Effector memory CD8-positive, alpha-beta T cell (primary cell): ENCODE results near the gene ISG20L2.

Experiments
- ATAC-seq: fragments of 150-1000 bp; cut with Tn5 transposase; replicated peaks from 2 replicates; pipeline ENCODE4 v1.10.0; 2021; ENCODE audit warnings: mild to moderate bottlenecking, moderate library complexity
- DNase-seq, 3 experiments: peaks; one replicate each; pipeline ENCODE4 v3.0.0; 2021
- H3K27ac Mint-ChIP-seq, 2 donors: one replicate each; pipeline ENCODE4 v1.8.0; 2022; ENCODE audit warnings: mild to moderate bottlenecking in 2 of 2, mixed read lengths in 2 of 2, moderate library complexity in 2 of 2
- H3K27me3 Mint-ChIP-seq, 2 donors: one replicate each; pipeline ENCODE4 v1.8.0; 2022; ENCODE audit warnings: mixed read lengths in 2 of 2
- H3K36me3 Mint-ChIP-seq: one replicate; pipeline ENCODE4 v1.8.0; 2022; ENCODE audit warnings: mild to moderate bottlenecking, moderate library complexity, mixed read lengths; ENCODE audit not compliant: insufficient read depth
- H3K4me1 Mint-ChIP-seq, 2 donors: one replicate each; pipeline ENCODE4 v1.8.0; 2022; ENCODE audit warnings: low read depth in 2 of 2, mixed read lengths in 2 of 2
- H3K4me3 Mint-ChIP-seq, 2 donors: one replicate each; pipeline ENCODE4 v1.8.0; 2022; ENCODE audit warnings: mild to moderate bottlenecking in 2 of 2, mixed read lengths in 2 of 2, moderate library complexity in 2 of 2
- H3K9me3 Mint-ChIP-seq, 2 donors: one replicate each; pipeline ENCODE4 v1.8.0; 2022; ENCODE audit warnings: mixed read lengths in 2 of 2

ISG20L2 gene

DNA sequence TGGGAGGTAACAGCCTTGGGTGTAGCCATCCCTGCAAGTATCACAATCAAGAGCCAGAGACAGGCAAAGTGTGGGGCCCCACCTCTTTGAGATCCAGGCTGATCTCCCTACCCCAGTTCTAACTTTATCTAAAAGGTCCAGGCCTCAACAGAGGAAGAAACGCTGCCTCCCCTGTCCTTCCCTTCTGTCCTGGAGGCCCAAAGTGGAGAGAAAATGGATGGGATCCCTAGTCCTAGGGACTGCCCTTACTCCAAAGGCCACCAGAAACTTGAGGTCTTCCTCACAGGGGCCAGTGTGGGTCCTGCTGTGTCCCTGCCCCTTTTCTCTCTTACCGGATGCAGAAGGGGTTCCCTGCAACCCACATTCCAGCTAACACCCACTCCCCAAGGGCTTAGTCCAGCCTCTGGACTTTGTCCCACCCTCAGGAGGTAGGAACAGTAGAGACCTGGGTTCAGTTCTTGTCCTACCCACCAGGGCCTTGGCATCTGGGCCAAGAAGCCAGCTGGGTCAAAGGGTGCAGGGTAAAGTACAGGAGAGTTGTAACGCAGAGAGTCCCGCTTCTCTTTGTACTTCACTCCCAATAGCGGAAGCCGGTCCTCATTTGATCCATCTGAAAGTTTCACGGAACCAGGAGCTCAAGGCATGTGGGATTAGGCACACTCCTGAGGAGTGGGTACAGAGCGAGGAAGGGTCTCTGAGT, 21.0 kb upstream of the ISG20L2 start:
- Mint-ChIP-seq H3K27ac (peak overlapping the region; percentile 97 to 98), H3K9me3 (no peaks in the 10 kb centered on the region), H3K27me3 (no peaks in the 10 kb centered on the region), H3K4me3 (peak overlapping the region; percentile 83 to 91), H3K36me3 (peaks cover 41% of the 10 kb centered on the region), H3K4me1 (peaks cover 55 to 56% of the 10 kb centered on the region in 2 donors)
- no peak for DNase-seq
- ATAC-seq, result no peak

DNA sequence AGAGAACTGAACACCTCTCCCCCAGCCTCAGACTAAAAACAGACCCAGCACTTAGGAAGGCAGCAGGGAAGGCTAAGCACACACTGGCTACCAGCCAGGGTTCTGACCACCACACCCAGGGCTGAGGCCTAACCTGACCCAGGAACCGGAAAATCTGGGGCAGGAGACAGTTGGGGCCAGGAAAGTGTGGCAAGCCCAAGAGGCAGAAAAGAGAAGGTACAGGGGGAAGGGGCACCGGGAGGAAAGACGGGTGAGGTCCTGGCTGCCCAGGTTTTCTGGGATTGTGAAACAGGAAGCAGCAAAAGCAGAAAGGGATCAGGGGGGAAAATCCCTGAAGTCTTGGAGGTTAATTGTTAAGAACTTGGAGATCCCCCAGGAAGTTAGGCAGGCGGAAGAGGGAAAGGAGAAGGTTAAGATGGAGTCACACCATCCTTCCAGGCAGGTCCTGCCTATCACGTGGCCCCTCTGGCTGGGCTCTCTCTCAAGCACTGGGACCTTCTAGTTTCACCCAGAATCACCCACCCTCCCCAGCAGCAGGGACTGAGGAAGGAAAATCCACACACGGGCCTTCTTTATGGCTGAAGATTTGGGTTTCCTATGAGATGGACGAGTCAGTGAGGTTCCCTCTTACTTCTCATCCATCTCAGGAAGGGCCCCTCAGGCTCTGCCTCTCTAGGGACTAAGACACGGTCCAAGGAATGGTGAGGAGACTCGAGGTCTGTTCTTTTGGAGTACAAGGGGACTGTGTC, 20.3 kb upstream of the ISG20L2 start:
- Mint-ChIP-seq H3K9me3 (no peaks in the 10 kb centered on the region), H3K4me3 (peak overlapping the region; percentile 83 to 91), H3K36me3 (peaks cover 46% of the 10 kb centered on the region), H3K4me1 (peaks cover 55 to 57% of the 10 kb centered on the region in 2 donors), H3K27ac (peak overlapping the region; percentile 97 to 98), H3K27me3 (no peaks in the 10 kb centered on the region)
- ATAC-seq (no peak), DNase-seq (no peak)

DNA sequence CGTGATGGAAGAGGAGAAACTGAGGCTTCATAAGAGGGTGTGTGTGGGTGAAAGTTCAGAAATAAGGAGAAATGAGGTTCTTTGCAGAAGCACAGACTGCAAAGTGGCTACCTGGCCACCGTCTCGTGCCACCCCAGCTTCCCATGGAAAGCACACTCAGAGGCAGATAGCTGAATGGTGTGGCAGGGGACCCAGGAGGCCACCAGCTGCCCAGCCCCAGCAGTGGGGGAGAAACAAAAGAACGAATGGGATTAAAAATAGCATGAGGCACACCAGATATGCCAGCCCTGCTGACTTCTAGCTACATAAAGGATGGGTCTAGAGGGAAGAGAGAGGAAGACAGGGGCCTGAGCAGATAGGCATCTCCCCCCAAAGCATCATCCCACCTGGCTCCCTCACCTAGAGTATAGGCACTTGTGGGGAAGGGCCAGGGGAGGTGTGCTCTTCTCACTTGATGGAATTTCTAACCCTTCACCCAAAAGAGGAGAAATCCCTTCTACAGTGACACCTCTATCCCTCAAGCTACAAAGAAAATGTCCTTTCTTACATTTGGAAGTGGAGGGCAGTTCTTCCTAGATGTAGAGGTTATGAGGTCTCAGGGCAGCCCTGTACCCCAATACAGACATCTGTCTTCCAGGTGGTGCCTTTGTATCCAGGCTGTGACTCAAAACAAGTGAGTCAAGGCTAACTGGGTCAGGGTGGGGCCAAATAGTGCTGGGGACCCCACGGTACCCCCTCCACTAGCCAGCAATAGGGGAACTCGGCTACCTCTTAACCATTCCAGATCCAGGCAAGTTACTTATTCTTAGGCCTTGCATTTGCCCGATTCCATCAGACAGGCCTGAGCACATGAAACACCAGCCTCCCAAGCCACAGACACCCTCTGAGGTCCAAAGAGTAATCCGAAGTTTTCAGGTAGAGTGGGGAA, 19.4 kb upstream of the ISG20L2 start:
- Mint-ChIP-seq H3K9me3 (no peaks in the 10 kb centered on the region), H3K4me1 (peaks cover 53 to 57% of the 10 kb centered on the region in 2 donors), H3K36me3 (peaks cover 51% of the 10 kb centered on the region), H3K27me3 (no peaks in the 10 kb centered on the region), H3K4me3 (peak overlapping the region; percentile 83 to 91), H3K27ac (peak overlapping the region; percentile 97 to 98)
- ATAC-seq (no peak), DNase-seq (no peak)

DNA sequence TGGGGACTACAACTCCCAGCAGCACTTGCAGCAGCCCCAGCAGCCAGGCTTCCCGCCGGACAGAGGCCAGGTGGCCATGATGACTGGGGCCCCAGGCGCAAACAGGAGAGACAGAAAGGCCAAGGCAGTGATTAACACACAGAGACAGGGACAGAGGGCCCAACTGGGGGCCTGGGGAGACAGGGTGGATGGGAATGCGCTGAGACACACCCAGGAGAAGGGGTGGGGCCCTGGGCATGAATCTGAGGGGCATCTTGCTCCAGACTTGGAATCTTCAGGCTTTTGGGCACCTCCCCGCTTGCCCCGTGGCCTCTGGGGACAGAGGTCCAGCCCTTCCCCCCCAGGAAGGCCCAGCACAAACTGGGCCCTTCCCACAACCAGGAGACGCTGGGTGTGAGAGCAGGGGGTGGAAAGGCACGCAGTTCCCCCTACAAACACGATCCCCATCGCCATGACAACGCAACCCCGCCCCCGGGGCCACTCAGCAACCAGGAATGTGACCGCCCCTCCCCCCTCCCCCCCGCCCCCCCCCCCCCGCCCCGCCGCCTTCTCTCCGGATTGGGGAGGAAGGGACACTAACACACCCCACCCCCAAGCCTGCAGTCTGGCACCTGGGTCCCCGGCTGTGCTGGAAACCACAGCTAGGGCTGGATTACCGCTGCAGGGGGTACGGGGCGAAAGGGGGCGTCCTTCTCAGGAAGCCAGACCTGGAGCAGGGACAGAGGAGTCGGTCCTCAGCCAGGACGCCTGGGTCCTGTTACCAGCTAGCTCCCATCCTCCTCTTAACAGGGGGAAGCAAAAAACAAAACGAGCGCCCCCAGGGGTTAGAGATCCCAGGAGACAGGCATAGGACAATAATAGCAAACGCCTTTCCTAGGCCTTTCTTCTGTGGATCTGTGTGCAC, 18.4 kb upstream of the ISG20L2 start:
- no peaks in the 10 kb centered on the region for H3K27me3 Mint-ChIP-seq
- H3K9me3 Mint-ChIP-seq, result no peaks in the 10 kb centered on the region
- peak overlapping the region; percentile 97 to 98 for H3K27ac Mint-ChIP-seq
- DNase-seq (peak; percentile 59 to 78 (median 69)), ATAC-seq (peak; percentile 32)
- H3K4me3 Mint-ChIP-seq, result peak overlapping the region; percentile 83 to 91
- peaks cover 51 to 54% of the 10 kb centered on the region in 2 donors for H3K4me1 Mint-ChIP-seq
- peaks cover 54% of the 10 kb centered on the region for H3K36me3 Mint-ChIP-seq

DNA sequence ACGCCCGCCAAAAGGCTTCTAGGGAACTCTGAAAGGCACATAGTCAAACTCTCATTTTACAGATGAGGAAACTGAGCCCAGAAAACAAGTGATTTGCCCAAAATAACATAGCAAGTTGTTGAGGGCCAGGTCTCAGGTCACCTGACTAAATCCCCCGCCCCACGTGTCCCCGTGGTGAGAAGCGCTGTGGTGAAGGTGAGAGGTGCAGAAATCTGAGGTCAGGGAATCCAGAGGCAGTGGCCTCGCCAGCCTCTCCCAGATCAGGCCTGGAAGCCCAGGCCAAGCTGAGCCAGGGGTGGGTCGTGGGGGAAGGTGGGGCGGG, 17.8 kb upstream of the ISG20L2 start:
- peak overlapping the region; percentile 83 to 91 for H3K4me3 Mint-ChIP-seq

DNA sequence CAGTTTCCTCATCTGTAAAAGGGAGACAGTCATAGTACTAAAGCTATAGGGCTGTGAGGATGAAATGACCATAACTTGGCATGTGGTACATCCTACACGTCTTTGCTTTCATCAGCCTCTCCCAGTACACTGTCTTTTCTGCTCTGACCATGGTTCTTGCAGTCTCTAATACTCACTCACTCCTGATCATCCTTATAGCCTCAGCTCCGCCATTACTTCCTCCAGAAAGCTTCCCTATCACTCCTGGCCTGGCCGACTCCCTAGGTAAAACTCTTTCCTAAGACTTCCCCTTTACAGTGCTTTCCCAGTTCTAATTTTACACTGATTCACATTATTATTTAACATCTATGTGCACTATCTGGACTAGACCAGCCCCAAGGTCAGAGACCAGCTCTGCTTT, 17.3 kb upstream of the ISG20L2 start:
- Mint-ChIP-seq H3K9me3 (peaks cover 0 to 2% of the 10 kb centered on the region in 2 donors), H3K4me1 (peaks cover 58 to 63% of the 10 kb centered on the region in 2 donors), H3K27me3 (no peaks in the 10 kb centered on the region), H3K4me3 (peak overlapping the region; percentile 83 to 91), H3K36me3 (peaks cover 53% of the 10 kb centered on the region), H3K27ac (peak overlapping the region; percentile 97 to 98)
- DNase-seq (no peak), ATAC-seq (no peak)

More for the DNA sequence above, 17.8 kb upstream of the ISG20L2 start:
- H3K27me3 Mint-ChIP-seq, result no peaks in the 10 kb centered on the region
- ATAC-seq (no peak), DNase-seq (peak in 2 of 3 experiments; percentile 18 to 35)
- peaks cover 0 to under 1% of the 10 kb centered on the region in 2 donors for H3K9me3 Mint-ChIP-seq
- peaks cover 51% of the 10 kb centered on the region for H3K36me3 Mint-ChIP-seq
- peak overlapping the region; percentile 97 to 98 for H3K27ac Mint-ChIP-seq
- peaks cover 54 to 59% of the 10 kb centered on the region in 2 donors for H3K4me1 Mint-ChIP-seq

DNA sequence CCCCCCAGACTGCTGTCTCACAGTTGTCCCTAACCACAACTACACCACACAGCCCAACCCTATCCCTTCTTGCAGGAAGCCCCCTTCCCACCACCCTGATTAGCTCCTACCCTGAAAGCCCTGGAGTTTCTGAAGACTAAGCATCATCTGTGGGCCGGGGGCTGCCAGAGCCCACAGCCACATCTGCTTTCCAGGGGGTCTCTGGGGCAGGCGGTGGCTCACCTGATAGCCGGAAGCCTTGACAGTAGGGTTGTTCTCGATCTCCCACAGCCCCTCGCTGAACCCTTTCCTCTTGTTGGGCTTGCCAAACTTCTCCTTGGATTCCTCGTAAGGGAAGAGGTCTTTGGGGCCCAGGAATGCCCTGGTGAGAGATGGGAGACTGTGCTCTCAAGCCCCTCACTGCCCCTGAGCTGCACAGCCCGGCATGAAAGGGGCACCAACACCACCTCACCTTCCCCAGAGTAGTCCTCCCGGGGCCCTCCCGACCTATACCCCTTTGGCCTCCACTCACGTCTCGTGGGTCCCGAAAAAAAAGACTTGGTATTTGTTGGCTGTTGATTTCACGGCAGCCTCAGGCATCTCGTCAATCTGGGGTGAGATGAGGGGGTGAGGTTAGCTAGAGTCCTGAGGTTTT, 16.3 kb upstream of the ISG20L2 start:
- peaks cover 59 to 63% of the 10 kb centered on the region in 2 donors for H3K4me1 Mint-ChIP-seq
- H3K4me3 Mint-ChIP-seq, result no peak overlapping the region
- H3K27me3 Mint-ChIP-seq, result no peaks in the 10 kb centered on the region
- ATAC-seq, result no peak
- no peak for DNase-seq
- H3K36me3 Mint-ChIP-seq, result peaks cover 50% of the 10 kb centered on the region
- peak overlapping the region; percentile 97 to 98 for H3K27ac Mint-ChIP-seq
- peaks cover 0 to 2% of the 10 kb centered on the region in 2 donors for H3K9me3 Mint-ChIP-seq

DNA sequence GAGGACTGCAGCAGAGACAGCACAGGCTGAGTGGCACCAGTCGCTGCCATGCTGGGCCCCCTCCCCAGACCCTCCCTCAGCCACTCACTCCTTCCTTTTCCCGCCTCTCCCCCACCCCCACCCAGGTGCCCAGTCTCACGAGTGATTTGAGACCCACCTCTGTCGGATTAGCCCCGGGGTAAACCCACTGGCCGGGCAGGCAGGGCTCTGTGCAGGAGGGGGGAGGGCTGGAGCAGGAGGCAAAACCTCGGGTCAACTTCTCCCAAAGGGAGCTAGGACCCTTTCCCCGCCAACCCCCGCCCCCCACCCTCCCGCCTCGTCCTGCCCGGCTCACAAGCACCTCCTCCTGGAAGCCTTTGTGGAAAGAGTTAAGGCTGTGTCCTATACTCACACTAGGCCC, 15.8 kb upstream of the ISG20L2 start:
- Mint-ChIP-seq H3K27ac (peak overlapping the region; percentile 18 to 83), H3K4me3 (no peak overlapping the region), H3K9me3 (peaks cover 0 to 2% of the 10 kb centered on the region in 2 donors), H3K27me3 (no peaks in the 10 kb centered on the region), H3K36me3 (peaks cover 46% of the 10 kb centered on the region), H3K4me1 (peaks cover 54 to 57% of the 10 kb centered on the region in 2 donors)
- DNase-seq, result no peak
- no peak for ATAC-seq

DNA sequence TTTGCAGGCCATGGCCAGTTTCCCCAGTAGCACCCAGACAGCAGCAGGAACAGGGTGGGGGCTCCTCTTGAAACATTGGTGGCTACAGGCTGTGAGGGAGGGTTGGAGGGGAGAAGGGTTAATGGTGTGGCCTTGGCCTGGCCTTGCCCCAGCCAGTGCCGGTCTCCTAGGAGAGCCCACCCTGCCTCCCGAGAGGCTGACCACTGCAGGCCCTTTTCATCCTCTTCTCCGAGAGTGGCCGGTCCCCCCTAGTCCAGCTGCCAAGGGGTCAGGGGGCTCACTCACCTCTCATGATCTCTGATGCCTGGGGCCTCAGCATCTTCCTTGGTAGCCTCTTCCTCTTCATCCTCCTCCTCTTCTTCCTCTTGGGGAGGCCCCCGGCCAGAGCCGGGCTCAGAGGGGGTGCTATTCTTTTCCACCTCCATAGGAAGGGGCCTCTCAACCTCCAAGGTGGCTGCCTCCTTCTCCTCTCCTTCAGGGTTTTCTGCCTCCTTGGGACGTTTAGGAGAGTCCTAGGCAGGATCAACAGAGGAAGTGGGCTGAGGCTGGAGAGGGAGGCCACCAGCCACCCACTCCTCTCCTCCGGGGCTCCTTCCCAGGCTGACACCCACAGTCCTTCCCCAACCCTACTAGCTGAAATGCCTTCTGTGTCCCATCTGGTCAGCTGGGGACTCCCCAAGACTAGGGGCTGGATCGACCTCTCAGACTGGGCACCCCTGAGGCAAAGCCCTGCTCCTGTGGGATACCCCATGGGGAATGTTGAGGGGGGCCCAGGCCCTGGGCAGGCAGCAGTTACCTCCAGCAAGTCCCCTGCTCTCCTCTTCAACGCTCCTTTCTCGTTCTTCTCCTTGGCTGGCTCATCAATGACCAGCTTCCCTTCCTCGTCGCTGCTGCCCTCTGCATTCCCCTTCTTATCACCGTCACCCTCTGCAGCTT, 15.1 kb upstream of the ISG20L2 start:
- H3K36me3 Mint-ChIP-seq, result peaks cover 39% of the 10 kb centered on the region
- peaks cover 47 to 50% of the 10 kb centered on the region in 2 donors for H3K4me1 Mint-ChIP-seq
- DNase-seq (no peak), ATAC-seq (no peak)
- H3K4me3 Mint-ChIP-seq, result no peak overlapping the region
- no peaks in the 10 kb centered on the region for H3K27me3 Mint-ChIP-seq
- peaks cover 0 to 2% of the 10 kb centered on the region in 2 donors for H3K9me3 Mint-ChIP-seq
- H3K27ac Mint-ChIP-seq, result peak overlapping the region; percentile 18 to 83

DNA sequence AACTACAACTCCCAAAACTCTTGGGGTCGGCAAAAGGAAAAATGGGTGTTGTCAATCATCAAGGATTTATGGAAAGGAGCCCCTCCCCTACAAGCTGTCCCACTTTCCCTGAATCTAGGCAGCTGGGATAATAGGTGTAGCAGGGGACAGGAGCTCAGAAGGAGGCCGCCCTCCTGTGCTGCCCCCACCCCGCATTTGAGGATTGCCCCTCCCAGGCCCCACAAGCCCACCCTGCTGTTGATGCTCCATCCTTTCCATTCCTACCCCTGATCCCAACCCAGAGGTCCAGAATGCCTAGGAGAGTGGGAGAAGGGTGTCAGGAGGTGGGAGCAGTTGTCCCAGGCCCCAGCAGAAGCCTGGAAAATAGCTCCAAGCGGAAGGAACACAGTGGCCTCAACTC, 14.2 kb upstream of the ISG20L2 start:
- ATAC-seq (no peak), DNase-seq (no peak)
- H3K4me3 Mint-ChIP-seq, result no peak overlapping the region
- H3K27me3 Mint-ChIP-seq, result no peaks in the 10 kb centered on the region
- peak overlapping the region; percentile 83 to 97 for H3K27ac Mint-ChIP-seq
- H3K36me3 Mint-ChIP-seq, result peaks cover 35% of the 10 kb centered on the region
- H3K9me3 Mint-ChIP-seq, result peaks cover 0 to 2% of the 10 kb centered on the region in 2 donors
- H3K4me1 Mint-ChIP-seq, result peaks cover 38 to 46% of the 10 kb centered on the region in 2 donors

DNA sequence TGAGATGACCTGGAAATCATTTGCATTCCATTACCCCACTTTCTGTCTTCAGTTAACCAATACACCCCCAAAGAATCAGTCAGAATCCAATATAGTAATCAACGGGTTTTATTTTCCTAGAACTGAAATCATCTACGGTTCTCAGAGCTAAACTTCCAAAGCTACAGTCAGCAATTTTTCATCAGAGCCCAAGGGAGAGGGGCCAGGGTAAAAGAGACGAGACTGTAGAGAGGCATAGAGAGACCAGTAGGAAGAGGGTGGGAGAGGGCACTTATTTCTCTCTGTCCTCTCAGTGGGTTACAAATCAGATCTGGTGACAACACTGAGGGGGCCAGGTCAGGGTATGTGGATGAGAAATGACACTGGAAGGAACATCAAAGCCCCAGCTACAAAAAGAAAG, 13.5 kb upstream of the ISG20L2 start:
- peak overlapping the region; percentile 95 to 99 for H3K4me3 Mint-ChIP-seq
- no peaks in the 10 kb centered on the region for H3K27me3 Mint-ChIP-seq
- peak overlapping the region; percentile 97 for H3K27ac Mint-ChIP-seq
- H3K36me3 Mint-ChIP-seq, result peaks cover 34% of the 10 kb centered on the region
- ATAC-seq (no peak), DNase-seq (no peak)
- H3K9me3 Mint-ChIP-seq, result peaks cover 0 to 2% of the 10 kb centered on the region in 2 donors
- peaks cover 32 to 39% of the 10 kb centered on the region in 2 donors for H3K4me1 Mint-ChIP-seq
